ENCODE data around the gene HDLBP. TPM values are rescaled to one million over a fixed set of nuclear protein-coding genes. Genes with fewer than 3 reads are reported as not detected.

HDLBP gene
- total RNA-seq, 2 experiments from 2014 or later: 259 to 266 TPM

DNA sequence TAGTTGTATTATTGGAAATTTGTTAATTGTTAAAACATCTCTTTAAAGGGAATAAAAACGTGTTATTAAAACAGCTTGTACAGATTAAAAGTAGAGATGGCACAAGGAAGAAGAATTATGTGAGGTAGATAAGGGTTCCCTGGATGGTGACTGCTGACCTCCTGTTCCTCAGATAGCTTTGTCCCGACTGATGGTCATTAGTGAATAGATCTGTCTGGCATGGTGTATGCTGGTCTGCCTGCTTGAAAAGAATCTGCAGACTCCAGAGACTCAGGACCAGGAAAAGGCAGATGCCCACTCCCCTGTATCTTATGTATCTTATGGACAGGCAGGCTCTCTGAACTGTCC, 35.0 kb upstream of the HDLBP start:
- intact Hi-C loops (cut with micrococcal nuclease): no loop called here
- peaks cover 47% of the 10 kb centered on the region for H3K36me3 Mint-ChIP-seq (ENCODE audit: low read depth)
- peak overlapping the region; percentile 0 for H3K27ac Mint-ChIP-seq
- no peaks in the 10 kb centered on the region for H3K4me1 Mint-ChIP-seq (ENCODE audit: low read depth)
- ATAC-seq (no peak), DNase-seq (no peak)
- H3K4me3 Mint-ChIP-seq: no peak overlapping the region
- no peaks in the 10 kb centered on the region for H3K9me3 Mint-ChIP-seq
- no peaks in the 10 kb centered on the region for H3K27me3 Mint-ChIP-seq
- ChIA-PET POLR2A (interaction anchor here (1.2 to 1.9 kb wide), 2 partner anchors 35 to 205 kb away, joined by 3 to 5 read pairs; partner anchors contain the start of genes HDLBP and SEPTIN2), CTCF (no interaction called here)
- TF ChIP-seq, protein P1, sequence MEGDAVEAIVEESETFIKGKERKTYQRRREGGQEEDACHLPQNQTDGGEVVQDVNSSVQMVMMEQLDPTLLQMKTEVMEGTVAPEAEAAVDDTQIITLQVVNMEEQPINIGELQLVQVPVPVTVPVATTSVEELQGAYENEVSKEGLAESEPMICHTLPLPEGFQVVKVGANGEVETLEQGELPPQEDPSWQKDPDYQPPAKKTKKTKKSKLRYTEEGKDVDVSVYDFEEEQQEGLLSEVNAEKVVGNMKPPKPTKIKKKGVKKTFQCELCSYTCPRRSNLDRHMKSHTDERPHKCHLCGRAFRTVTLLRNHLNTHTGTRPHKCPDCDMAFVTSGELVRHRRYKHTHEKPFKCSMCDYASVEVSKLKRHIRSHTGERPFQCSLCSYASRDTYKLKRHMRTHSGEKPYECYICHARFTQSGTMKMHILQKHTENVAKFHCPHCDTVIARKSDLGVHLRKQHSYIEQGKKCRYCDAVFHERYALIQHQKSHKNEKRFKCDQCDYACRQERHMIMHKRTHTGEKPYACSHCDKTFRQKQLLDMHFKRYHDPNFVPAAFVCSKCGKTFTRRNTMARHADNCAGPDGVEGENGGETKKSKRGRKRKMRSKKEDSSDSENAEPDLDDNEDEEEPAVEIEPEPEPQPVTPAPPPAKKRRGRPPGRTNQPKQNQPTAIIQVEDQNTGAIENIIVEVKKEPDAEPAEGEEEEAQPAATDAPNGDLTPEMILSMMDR (IDR thresholded peaks at IDR 0.05): no peak

DNA sequence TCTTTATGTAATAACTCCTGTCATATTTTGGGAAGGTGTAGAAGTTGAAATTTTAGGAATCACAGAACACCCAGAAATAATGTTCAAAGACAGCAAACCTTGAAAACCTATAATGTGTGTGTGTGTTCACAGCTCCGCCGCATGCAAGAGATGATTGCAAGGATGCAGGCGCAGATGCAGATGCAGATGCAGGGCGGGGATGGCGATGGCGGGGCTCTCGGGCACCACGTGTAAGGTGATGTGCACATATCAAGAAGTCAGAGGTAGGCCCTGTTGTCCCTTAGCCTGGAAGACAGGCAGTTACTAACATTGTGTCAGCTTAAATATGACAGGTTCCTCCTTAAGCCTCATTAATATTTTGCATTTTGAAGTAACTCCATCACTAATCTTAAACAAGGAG, 34.5 kb upstream of the HDLBP start:
- TF ChIP-seq, protein P1 (IDR thresholded peaks at IDR 0.05): no peak
- Mint-ChIP-seq H3K27me3 (no peaks in the 10 kb centered on the region), H3K4me1 (ENCODE audit: low read depth) (no peaks in the 10 kb centered on the region), H3K4me3 (no peak overlapping the region), H3K9me3 (no peaks in the 10 kb centered on the region), H3K27ac (no peak overlapping the region), H3K36me3 (ENCODE audit: low read depth) (peaks cover 49% of the 10 kb centered on the region)
- no peak for ATAC-seq
- ChIA-PET POLR2A (interaction anchor here (0.7 to 1.9 kb wide), 2 partner anchors 17 to 34 kb away, joined by 3 to 5 read pairs; partner anchors contain the start of genes HDLBP and SEPTIN2), CTCF (interaction anchor here (0.6 kb wide), 1 partner anchor 9 kb away, joined by 3 read pairs; no protein-coding TSS in a partner anchor)
- intact Hi-C loops (cut with micrococcal nuclease): no loop called here
- DNase-seq: no peak

DNA sequence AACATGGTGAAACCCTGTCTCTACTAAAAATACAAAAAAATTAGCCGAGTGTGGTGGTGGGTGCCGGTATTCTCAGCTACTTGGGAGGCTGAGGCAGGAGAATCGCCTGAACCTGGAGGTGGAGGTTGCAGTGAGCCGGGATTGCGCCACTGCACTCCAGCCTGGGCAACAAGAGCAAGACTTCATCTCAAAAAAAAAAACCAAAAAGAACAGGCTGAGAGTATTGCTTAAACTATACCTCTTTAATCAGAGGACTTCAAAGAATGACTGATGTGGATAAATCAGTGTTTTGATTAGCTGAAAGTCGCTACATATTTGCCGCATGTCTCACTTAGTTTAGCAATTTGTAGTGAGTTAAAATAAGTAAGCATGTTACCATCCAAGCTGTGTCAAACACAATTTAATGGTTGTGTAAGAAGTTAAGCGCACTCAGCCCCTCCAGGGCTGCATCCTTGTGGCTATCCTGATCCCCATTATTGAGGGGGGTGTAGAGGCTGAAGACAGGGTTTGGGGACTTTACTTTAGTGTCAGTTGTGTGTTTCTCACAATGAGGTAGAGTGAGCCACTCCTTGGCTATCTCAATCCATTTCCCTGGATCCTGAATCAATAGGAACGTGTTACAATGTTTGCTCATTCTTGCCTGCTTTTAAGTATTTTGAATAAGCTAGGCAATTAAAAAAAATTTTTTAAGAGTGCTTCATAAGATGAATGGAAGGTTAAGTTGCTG, 29.6 kb upstream of the HDLBP start:
- peaks cover 11% of the 10 kb centered on the region for H3K4me1 Mint-ChIP-seq (ENCODE audit: low read depth)
- intact Hi-C loops (cut with micrococcal nuclease): no loop called here
- H3K27me3 Mint-ChIP-seq: no peaks in the 10 kb centered on the region
- H3K9me3 Mint-ChIP-seq: no peaks in the 10 kb centered on the region
- H3K36me3 Mint-ChIP-seq (ENCODE audit: low read depth): peaks cover 59% of the 10 kb centered on the region
- H3K4me3 Mint-ChIP-seq: no peak overlapping the region
- TF ChIP-seq, protein P1 (IDR thresholded peaks at IDR 0.05): no peak
- no peak overlapping the region for H3K27ac Mint-ChIP-seq
- DNase-seq (no peak), ATAC-seq (no peak)
- ChIA-PET CTCF (interaction anchor here (1.4 kb wide), 1 partner anchor 30 kb away, joined by 3 read pairs; the partner anchor contains the start of gene HDLBP), POLR2A (no interaction called here)

DNA sequence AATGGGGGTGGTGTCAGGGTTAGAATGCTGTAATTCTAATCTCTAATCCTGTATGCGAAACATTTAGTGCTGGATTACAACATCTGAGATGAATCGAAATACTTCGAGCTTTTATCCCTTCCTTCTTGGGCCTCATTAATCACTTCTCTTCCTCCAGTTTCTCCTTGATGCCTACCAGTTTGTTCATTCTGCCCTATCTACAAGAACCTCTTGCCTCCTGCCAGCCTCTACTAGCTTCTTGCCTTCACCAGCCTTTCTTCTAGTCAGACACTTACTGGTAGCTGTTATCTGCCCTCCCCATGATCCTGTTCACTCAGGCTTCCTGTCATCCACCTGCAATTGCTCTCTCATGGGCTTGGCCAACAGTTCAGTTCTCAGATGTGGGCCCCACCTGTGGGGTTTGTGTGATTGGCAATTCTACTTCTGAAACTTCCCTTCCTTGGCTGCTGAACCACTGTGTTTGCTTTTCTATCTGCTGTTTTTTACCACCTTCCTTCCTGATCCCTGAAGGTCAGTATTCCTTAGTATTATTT, 25.2 kb upstream of the HDLBP start:
- DNase-seq: no peak
- POLR2A ChIA-PET: interaction anchor here (1.3 kb wide), 1 partner anchor 25 kb away, joined by 3 read pairs; the partner anchor contains the start of gene SEPTIN2
- ATAC-seq: no peak
- Mint-ChIP-seq H3K27ac (peak overlapping the region; percentile 63), H3K4me1 (ENCODE audit: low read depth) (peaks cover 26% of the 10 kb centered on the region), H3K36me3 (ENCODE audit: low read depth) (peaks cover 61% of the 10 kb centered on the region), H3K9me3 (no peaks in the 10 kb centered on the region), H3K27me3 (no peaks in the 10 kb centered on the region), H3K4me3 (no peak overlapping the region)
- intact Hi-C loops (cut with micrococcal nuclease): no loop called here
- CTCF ChIA-PET: interaction anchor here (0.6 kb wide), 1 partner anchor 9 kb away, joined by 3 read pairs; no protein-coding TSS in a partner anchor
- TF ChIP-seq, protein P1 (IDR thresholded peaks at IDR 0.05): no peak

Data from activated CD8-positive, alpha-beta T cell treated with anti-CD3 and anti-CD28 coated beads for 36 hours (primary cell).